GM23338 (cell line): ENCODE measurements around the gene BIRC6. TPM values are rescaled to one million over a fixed set of nuclear protein-coding genes. Genes with fewer than 3 reads are reported as not detected.

Experiments
- ATAC-seq: fragments of 200-7000 bp; cut with Tn5 transposase; 3 replicates; pipeline ENCODE4 v1.9.1; 2020
- DNase-seq: peaks from one replicate; pipeline ENCODE4 v3.0.0-alpha.2; 2015; ENCODE audit warnings: low spot score
- H2AFZ ChIP-seq: fragments of 200-600 bp; sonication (generic); 2 replicates; pipeline ENCODE4 v1.8.0; 2016; ENCODE audit warnings: antibody characterized with exemption, mild to moderate bottlenecking, moderate library complexity
- H3F3A ChIP-seq: fragments of 200-600 bp; sonication (generic); replicated peaks from 2 replicates; pipeline ENCODE4 v1.8.0; 2017; ENCODE audit warnings: antibody characterized with exemption, mixed run types, low read depth
- H3K27ac ChIP-seq: fragments of 200-600 bp; sonication (generic); 2 replicates; pipeline ENCODE4 v1.6.1; 2016; ENCODE audit warnings: low read depth
- H3K27me3 ChIP-seq: fragments of 200-600 bp; sonication (generic); 2 replicates; pipeline ENCODE4 v1.8.0; 2016; ENCODE audit warnings: mild to moderate bottlenecking, mixed run types, moderate library complexity; ENCODE audit not compliant: insufficient read depth
- H3K36me3 ChIP-seq: fragments of 200-600 bp; sonication (generic); 2 replicates; pipeline ENCODE4 v1.8.0; 2016; ENCODE audit warnings: mild to moderate bottlenecking; ENCODE audit not compliant: insufficient read depth
- H3K4me1 ChIP-seq: fragments of 200-600 bp; sonication (generic); 2 replicates; pipeline ENCODE4 v1.8.0; 2016; ENCODE audit warnings: mild to moderate bottlenecking, moderate library complexity; ENCODE audit not compliant: insufficient read depth
- H3K4me2 ChIP-seq: fragments of 200-600 bp; sonication (generic); 2 replicates; pipeline ENCODE4 v1.7.1; 2017; ENCODE audit warnings: mixed run types
- H3K4me3 ChIP-seq: fragments of 200-600 bp; sonication (generic); 2 replicates; pipeline ENCODE4 v1.6.1; 2016; ENCODE audit warnings: mixed run types
- H3K79me2 ChIP-seq: fragments of 200-600 bp; sonication (generic); replicated peaks from 2 replicates; pipeline ENCODE4 v1.8.0; 2017; ENCODE audit warnings: mild to moderate bottlenecking; ENCODE audit not compliant: insufficient read depth
- H3K9me2 ChIP-seq: fragments of 200-600 bp; sonication (generic); 2 replicates; pipeline ENCODE4 v1.8.0; 2017; ENCODE audit not compliant: insufficient read depth
- H4K20me1 ChIP-seq: fragments of 200-600 bp; sonication (generic); replicated peaks from 2 replicates; pipeline ENCODE4 v1.8.0; 2017; ENCODE audit warnings: mild to moderate bottlenecking; ENCODE audit not compliant: insufficient read depth
- H3K27ac Mint-ChIP-seq: 2 replicates; pipeline ENCODE4 v1.8.0; 2020; ENCODE audit warnings: inconsistent platforms, mild to moderate bottlenecking, moderate library complexity, mixed read lengths
- H3K27me3 Mint-ChIP-seq: 3 replicates; pipeline ENCODE4 v1.8.0; 2022; ENCODE audit warnings: low read depth, mild to moderate bottlenecking, moderate library complexity, mixed read lengths, inconsistent platforms; ENCODE audit not compliant: insufficient read depth, poor library complexity
- H3K36me3 Mint-ChIP-seq: 3 replicates; pipeline ENCODE4 v1.8.0; 2021; ENCODE audit warnings: low read depth, mild to moderate bottlenecking, inconsistent platforms, moderate library complexity, mixed read lengths
- H3K4me1 Mint-ChIP-seq: 3 replicates; pipeline ENCODE4 v1.8.0; 2020; ENCODE audit warnings: mild to moderate bottlenecking, inconsistent platforms, mixed read lengths
- H3K4me3 Mint-ChIP-seq: 3 replicates; pipeline ENCODE4 v1.8.0; 2021; ENCODE audit warnings: moderate library complexity, mild to moderate bottlenecking, inconsistent platforms, mixed read lengths
- H3K9me3 Mint-ChIP-seq: 3 replicates; pipeline ENCODE4 v1.8.0; 2020; ENCODE audit warnings: moderate library complexity, mild to moderate bottlenecking, inconsistent platforms, mixed read lengths
- CREB1 ChIP-seq: fragments of 250-450 bp; sonication (Bioruptor Pico); IDR thresholded peaks from 2 replicates; pipeline ENCODE4 v1.5.0; 2020; ENCODE audit warnings: low read depth, mild to moderate bottlenecking, moderate library complexity
- EZH2 ChIP-seq: fragments of 200-600 bp; sonication (generic); IDR thresholded peaks from one replicate; pipeline ENCODE4 v1.8.0; 2017; ENCODE audit warnings: antibody characterized with exemption, mild to moderate bottlenecking, low read depth; ENCODE audit not compliant: unreplicated experiment
- EZH2phosphoT487 ChIP-seq: fragments of 200-600 bp; sonication (generic); IDR thresholded peaks from one replicate; pipeline ENCODE4 v1.8.1; 2018; ENCODE audit warnings: antibody characterized with exemption; ENCODE audit not compliant: unreplicated experiment
- POLR2AphosphoS5 ChIP-seq: IDR thresholded peaks from 2 replicates; pipeline ENCODE4 v1.6.1; 2016; ENCODE audit warnings: antibody characterized with exemption, low read depth
- polyA plus RNA-seq: library from polyadenylated mRNA; unstranded; fragments of >200 nt; fragmentation: Nextera tagmentation; extraction: Ambion mirVana; gene quantifications from 2 replicates; pipeline ENCODE4 v1.2.1, GENCODE V29; 2016
- total RNA-seq: library from RNA; depleted of rRNA; stranded (reverse); fragments of >200 nt; shearing (Covaris generic); gene quantifications from 2 replicates; pipeline ENCODE4 v1.2.3, GENCODE V29; 2014
- TF ChIP-seq, protein P1 (sequence below), 2 experiments: fragments of 200-600 bp in 1 of 2; sonication (generic) in 1 of 2; conservative IDR thresholded peaks; 2 replicates each; pipeline versions ENCODE4 v1.5.1 to v1.6.1; 2016 to 2017; ENCODE audit warnings: antibody characterized with exemption in 2 of 2, low read depth in 2 of 2, mild to moderate bottlenecking in 2 of 2, moderate library complexity in 1 of 2
- TF ChIP-seq, protein P2 (sequence below): fragments of 250-450 bp; sonication (Bioruptor Pico); IDR thresholded peaks from 2 replicates; pipeline ENCODE4 v1.5.0; 2020; ENCODE audit warnings: mild to moderate bottlenecking, moderate library complexity

BIRC6 gene
- total and polyA plus RNA-seq, 2 experiments from 2014 or later, result 85.8 to 131 TPM

DNA sequence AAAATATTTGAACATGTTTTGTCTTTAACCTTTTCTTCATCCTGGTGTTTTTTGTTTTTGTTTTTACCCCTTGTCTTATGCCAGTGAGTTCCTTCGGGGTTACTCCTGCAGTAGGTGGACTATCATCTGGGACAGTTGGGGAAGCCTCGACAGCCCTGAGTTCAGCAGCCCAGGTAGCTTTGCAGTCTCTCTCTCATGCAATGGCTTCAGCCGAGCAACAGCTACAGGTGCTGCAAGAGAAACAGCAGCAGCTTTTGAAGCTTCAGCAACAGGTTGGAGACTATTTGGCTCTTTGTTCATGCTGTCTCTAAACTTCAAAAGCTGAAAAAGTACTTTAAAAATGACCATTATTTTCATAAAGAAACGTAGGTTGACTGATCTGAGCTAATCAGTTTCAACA is 106.3 kb downstream of the BIRC6 start:
- no peak overlapping the region for H3K4me3 Mint-ChIP-seq
- Histone ChIP-seq H3K9me2 (no peaks in the 10 kb centered on the region), H4K20me1 (no peaks in the 10 kb centered on the region), H3K79me2 (peaks cover 15% of the 10 kb centered on the region), H3K27ac (no peak overlapping the region), H3K27me3 (no peaks in the 10 kb centered on the region), H3K4me3 (no peak overlapping the region), H3K4me1 (no peaks in the 10 kb centered on the region), H3F3A (no peaks in the 10 kb centered on the region), H3K36me3 (peaks cover 25% of the 10 kb centered on the region; the same call in 1 of the 2 replicates), H2AFZ (no peak overlapping the region), H3K4me2 (no peak overlapping the region)
- no peak overlapping the region for H3K27ac Mint-ChIP-seq
- H3K4me1 Mint-ChIP-seq, result no peaks in the 10 kb centered on the region
- H3K36me3 Mint-ChIP-seq, result peaks cover 40% of the 10 kb centered on the region
- H3K9me3 Mint-ChIP-seq, result no peaks in the 10 kb centered on the region
- DNase-seq (no peak), ATAC-seq (no peak)
- H3K27me3 Mint-ChIP-seq, result peaks cover 3% of the 10 kb centered on the region
- TF ChIP-seq CREB1 (CRISPR knock-in tag) (no peak), EZH2phosphoT487 (peak; percentile 34)

DNA sequence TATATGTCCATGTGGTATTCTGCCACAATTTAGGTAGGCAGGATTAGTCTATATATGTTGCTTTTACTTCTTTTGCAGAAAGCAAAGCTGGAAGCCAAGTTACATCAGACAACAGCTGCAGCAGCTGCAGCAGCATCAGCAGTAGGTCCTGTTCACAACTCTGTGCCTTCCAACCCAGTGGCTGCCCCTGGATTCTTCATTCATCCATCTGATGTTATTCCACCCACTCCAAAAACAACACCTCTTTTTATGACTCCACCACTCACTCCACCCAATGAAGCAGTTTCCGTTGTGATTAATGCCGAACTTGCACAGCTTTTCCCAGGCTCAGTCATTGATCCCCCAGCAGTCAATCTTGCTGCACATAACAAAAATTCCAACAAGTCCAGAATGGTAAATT is 107.6 kb downstream of the BIRC6 start:
- Mint-ChIP-seq H3K36me3 (peaks cover 51% of the 10 kb centered on the region), H3K27ac (no peak overlapping the region), H3K27me3 (peaks cover 3% of the 10 kb centered on the region), H3K4me1 (no peaks in the 10 kb centered on the region), H3K4me3 (no peak overlapping the region), H3K9me3 (no peaks in the 10 kb centered on the region)
- no peak for TF ChIP-seq POLR2AphosphoS5
- TF ChIP-seq, protein P1, sequence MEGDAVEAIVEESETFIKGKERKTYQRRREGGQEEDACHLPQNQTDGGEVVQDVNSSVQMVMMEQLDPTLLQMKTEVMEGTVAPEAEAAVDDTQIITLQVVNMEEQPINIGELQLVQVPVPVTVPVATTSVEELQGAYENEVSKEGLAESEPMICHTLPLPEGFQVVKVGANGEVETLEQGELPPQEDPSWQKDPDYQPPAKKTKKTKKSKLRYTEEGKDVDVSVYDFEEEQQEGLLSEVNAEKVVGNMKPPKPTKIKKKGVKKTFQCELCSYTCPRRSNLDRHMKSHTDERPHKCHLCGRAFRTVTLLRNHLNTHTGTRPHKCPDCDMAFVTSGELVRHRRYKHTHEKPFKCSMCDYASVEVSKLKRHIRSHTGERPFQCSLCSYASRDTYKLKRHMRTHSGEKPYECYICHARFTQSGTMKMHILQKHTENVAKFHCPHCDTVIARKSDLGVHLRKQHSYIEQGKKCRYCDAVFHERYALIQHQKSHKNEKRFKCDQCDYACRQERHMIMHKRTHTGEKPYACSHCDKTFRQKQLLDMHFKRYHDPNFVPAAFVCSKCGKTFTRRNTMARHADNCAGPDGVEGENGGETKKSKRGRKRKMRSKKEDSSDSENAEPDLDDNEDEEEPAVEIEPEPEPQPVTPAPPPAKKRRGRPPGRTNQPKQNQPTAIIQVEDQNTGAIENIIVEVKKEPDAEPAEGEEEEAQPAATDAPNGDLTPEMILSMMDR (conservative IDR thresholded peaks at IDR 0.05; ENCODE audit: low read depth in 2 of 2), result no peak
- no peak for TF ChIP-seq EZH2
- TF ChIP-seq, protein P2, sequence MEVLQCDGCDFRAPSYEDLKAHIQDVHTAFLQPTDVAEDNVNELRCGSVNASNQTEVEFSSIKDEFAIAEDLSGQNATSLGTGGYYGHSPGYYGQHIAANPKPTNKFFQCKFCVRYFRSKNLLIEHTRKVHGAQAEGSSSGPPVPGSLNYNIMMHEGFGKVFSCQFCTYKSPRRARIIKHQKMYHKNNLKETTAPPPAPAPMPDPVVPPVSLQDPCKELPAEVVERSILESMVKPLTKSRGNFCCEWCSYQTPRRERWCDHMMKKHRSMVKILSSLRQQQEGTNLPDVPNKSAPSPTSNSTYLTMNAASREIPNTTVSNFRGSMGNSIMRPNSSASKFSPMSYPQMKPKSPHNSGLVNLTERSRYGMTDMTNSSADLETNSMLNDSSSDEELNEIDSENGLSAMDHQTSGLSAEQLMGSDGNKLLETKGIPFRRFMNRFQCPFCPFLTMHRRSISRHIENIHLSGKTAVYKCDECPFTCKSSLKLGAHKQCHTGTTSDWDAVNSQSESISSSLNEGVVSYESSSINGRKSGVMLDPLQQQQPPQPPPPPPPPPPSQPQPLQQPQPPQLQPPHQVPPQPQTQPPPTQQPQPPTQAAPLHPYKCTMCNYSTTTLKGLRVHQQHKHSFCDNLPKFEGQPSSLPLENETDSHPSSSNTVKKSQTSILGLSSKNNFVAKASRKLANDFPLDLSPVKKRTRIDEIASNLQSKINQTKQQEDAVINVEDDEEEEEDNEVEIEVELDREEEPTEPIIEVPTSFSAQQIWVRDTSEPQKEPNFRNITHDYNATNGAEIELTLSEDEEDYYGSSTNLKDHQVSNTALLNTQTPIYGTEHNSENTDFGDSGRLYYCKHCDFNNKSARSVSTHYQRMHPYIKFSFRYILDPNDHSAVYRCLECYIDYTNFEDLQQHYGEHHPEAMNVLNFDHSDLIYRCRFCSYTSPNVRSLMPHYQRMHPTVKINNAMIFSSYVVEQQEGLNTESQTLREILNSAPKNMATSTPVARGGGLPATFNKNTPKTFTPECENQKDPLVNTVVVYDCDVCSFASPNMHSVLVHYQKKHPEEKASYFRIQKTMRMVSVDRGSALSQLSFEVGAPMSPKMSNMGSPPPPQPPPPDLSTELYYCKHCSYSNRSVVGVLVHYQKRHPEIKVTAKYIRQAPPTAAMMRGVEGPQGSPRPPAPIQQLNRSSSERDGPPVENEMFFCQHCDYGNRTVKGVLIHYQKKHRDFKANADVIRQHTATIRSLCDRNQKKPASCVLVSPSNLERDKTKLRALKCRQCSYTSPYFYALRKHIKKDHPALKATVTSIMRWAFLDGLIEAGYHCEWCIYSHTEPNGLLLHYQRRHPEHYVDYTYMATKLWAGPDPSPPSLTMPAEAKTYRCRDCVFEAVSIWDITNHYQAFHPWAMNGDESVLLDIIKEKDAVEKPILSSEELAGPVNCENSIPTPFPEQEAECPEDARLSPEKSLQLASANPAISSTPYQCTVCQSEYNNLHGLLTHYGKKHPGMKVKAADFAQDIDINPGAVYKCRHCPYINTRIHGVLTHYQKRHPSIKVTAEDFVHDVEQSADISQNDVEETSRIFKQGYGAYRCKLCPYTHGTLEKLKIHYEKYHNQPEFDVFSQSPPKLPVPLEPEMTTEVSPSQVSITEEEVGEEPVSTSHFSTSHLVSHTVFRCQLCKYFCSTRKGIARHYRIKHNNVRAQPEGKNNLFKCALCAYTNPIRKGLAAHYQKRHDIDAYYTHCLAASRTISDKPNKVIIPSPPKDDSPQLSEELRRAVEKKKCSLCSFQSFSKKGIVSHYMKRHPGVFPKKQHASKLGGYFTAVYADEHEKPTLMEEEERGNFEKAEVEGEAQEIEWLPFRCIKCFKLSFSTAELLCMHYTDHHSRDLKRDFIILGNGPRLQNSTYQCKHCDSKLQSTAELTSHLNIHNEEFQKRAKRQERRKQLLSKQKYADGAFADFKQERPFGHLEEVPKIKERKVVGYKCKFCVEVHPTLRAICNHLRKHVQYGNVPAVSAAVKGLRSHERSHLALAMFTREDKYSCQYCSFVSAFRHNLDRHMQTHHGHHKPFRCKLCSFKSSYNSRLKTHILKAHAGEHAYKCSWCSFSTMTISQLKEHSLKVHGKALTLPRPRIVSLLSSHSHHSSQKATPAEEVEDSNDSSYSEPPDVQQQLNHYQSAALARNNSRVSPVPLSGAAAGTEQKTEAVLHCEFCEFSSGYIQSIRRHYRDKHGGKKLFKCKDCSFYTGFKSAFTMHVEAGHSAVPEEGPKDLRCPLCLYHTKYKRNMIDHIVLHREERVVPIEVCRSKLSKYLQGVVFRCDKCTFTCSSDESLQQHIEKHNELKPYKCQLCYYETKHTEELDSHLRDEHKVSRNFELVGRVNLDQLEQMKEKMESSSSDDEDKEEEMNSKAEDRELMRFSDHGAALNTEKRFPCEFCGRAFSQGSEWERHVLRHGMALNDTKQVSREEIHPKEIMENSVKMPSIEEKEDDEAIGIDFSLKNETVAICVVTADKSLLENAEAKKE (CRISPR knock-in tag), result no peak
- H3K27me3 ChIP-seq, result no peaks in the 10 kb centered on the region
- no peaks in the 10 kb centered on the region for H3K4me1 ChIP-seq
- H3K36me3 ChIP-seq, result peaks cover 26% of the 10 kb centered on the region; the same call in 1 of the 2 replicates
- H3K27ac ChIP-seq, result no peak overlapping the region
- no peak overlapping the region for H2AFZ ChIP-seq
- H3K79me2 ChIP-seq, result peaks cover 5% of the 10 kb centered on the region
- no peaks in the 10 kb centered on the region for H3F3A ChIP-seq
- H4K20me1 ChIP-seq, result no peaks in the 10 kb centered on the region
- no peaks in the 10 kb centered on the region for H3K9me2 ChIP-seq
- H3K4me3 ChIP-seq, result no peak overlapping the region
- no peak for ATAC-seq
- H3K4me2 ChIP-seq, result no peak overlapping the region
- no peak for DNase-seq
